Pons (tissue), 1 donor: ENCODE measurements around the gene SCN3B.

Source experiments
- DNase-seq: peaks from one replicate; pipeline ENCODE4 v3.0.0-alpha.2; 2016; ENCODE audit warnings: low spot score

Gene SCN3B

DNA sequence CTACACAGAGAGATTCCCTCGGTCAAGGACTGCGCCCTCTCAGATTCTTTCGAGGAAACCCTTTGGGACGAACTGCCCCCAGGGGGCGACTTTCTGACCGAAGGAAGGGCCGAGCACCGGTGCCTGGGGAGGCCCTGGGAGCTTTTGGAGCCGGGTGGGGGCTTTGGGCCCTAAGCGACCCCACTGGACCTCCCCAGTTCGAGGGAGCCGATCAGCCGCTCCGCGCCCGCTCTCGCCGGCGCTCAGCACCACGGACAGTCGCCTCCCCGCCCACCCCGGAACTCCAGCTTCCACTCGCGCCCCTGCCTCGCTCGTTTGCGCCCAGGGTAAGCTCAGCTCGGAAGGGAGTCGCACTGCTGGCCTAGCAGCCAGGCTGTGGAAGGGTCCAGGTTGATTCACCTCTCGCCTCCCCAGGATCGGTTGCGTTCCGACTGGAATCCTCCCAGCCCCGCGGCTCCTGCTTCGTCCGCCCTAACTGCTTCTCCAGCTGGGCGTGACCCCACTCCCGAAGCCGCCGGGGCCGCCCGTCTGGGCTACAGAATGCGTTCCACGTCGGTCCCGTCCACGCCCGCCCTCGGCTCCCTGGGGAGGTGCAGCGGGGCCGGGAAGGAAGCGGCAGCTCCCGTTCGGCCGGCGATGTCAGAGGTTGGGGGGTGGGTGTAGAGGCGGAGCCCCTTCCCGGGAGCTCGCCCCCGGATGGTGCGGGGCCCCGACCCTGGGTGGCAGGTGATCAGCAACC is 428 bp downstream of the SCN3B start:
- DNase-seq = no peak

DNA sequence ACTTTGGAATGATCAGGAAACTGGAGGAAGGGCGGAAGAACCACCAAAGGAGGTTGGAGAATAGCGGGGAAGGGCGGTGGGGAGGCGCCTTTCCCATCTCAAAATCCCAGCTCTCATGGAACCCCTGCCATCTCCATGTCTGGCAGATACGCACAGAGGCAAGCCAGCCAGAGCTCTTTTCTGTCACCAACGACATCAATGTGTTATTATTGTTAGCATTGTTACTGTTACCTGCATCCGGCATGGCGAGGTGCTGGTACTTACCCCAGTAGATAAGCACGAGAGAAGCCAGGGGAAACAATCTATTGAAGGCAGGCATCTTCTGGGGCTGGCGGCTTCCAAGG is 969 bp downstream of the SCN3B start:
- no peak for DNase-seq

GRCh38 chr11:123652599-123652998 is 1.8 kb downstream of the SCN3B start:
- DNase-seq = no peak

- DNase-seq = no peak
Measured at GRCh38 chr11:123650901-123651300, 3.5 kb downstream of the SCN3B start.

GRCh38 chr11:123645286-123645975 is 9.0 kb downstream of the SCN3B start:
- DNase-seq = no peak

GRCh38 chr11:123642435-123642834 is 12.0 kb downstream of the SCN3B start:
- DNase-seq = no peak

- DNase-seq = no peak
Measured at GRCh38 chr11:123641495-123641840, 13.0 kb downstream of the SCN3B start.

DNA sequence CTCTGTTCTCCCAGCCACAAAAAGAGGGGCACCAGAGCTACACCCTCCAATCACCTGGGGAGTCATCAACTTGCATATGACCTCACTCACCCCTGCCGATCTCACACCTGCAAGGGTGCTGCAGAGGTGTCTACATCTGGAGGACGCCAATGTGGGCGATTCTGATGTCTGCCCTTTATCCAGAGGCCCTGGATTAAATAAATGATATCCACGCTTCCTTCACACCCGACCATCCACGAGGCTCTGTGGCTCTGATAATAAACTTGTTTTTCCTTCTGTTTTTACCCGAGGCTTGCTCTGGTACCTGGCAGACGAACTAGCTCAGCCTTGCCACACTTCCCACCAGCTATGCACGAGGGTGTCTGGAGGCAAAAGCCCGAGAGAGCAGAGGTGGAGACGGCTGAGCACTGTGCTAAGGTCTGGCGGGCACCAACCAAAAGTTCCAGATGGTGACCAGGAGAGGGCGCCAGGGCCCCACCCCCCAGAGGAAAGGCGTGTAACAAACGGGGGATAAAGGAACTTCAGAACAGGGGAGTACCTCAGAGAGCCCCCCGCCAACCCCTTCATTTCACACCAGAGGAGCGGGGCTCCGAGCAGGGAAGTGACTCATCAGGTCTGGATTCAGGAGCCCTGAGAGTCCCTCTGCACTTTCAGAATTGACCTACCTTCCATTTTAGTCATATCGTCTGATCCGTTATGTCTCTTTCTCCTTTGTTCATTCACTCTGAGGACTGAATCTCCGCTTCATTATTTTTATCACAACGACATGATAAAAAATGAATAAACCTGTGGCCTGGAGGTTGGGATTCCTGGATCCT is 13.5 kb downstream of the SCN3B start:
- DNase-seq = peak; percentile 23

DNA sequence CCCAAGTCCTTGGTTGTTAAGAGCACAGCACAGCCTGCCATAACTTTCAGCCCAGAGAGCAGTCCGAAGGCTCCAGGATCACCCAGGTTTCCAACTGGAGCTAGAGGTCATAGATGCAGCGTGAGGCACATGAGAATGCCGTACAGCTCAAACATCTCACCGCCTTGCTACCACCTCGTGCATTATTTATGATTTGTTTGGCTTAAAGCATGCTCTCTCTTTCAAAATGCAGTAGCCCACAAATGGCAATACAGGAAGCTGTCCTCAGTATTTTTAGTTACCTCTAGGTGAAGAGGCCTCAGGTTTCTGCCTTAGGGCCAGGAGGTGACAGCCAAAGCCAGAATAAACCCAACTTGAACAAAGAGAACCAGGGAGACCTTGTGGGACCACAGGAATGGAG is 14.4 kb downstream of the SCN3B start:
- no peak for DNase-seq

DNA sequence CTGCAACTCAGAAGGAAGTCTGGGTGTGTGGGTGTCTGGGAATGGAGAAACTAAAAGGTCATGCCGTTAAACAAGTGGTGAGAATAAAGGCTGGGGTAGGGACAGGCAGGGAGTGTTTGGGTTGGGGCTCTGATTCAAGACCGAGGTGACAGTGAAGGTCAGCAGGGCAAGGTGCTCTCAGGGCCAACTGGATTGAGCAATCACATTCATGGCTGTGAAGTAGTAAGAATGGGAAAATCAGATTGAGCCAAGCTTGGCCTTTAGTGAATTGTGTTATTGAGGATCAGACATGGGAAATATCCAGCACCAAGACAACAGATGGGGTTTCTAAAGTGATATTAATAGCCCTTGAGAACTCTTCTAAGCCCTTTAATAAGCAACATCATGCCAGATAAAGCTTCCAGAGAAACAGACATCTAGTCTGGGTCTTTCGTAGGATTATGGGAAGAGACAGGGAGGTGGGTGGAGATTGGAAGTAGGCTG is 24.3 kb downstream of the SCN3B start:
- DNase-seq = no peak

GRCh38 chr11:123628936-123629683 is 25.3 kb downstream of the SCN3B start:
- DNase-seq = no peak

GRCh38 chr11:123624974-123625373 is 29.4 kb downstream of the SCN3B start:
- DNase-seq = no peak

DNA sequence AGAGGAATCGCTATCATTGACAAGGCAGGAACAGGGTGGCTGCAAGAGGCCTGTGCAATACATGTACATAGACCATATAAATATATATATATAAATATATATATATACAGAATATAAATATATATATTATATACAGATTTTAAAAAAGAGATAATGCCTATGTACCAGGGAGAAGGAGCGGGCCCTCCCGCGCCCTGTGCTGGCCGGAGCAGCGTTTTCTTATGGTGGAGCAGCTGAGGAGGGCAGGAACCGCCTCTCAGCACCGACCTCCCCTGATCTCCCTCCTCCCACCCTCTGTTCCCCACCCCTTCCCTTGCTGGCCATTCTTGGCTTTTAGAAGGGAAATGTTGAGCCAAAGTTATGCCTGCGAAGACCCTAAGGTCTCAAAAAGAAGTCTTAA is 31.8 kb downstream of the SCN3B start:
- DNase-seq = no peak

GRCh38 chr11:123616505-123617198 is 37.8 kb downstream of the SCN3B start:
- peak; percentile 25 for DNase-seq

- DNase-seq = no peak
Measured at GRCh38 chr11:123611698-123612097, 42.7 kb downstream of the SCN3B start.

DNA sequence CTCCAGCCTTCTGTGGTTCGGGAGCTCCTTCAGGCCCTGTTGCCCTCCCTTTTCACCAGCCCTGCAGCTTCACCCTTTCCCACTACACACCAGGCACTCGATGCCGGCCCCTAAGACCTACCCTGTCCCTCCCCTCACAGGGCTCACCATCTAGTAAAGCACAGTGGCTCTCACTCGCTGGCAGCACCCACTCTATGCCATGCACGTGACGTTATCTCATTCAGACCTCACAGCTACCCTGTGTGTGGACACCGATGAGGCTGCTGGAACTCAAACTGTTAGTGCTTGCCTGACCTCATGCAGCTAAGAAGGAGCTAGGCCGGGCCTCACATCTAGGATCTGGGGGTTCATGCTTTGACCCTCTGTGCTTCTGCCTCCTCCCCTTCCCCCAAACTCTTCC is 45.5 kb downstream of the SCN3B start:
- DNase-seq = no peak

GRCh38 chr11:123608371-123608770 is 46.1 kb downstream of the SCN3B start:
- DNase-seq = no peak

DNA sequence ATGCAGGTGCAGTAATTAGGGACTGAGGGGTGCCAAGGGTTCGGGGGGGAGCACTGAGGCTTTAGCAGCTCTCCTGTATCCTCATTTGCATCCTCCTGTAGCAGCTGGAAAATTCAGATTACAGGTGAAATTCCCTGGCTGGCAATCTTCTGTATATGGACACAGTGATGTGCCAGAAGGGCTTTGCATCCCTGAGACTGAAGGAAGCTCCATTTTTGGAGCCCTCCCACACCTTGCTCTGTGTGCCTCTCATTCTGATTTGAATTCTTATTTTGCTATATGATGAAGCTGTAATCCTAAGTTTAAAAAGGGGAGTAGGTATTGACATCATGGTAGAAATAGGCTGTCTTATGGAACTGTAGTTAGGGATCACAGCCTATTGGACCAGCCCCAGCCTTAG is 46.6 kb downstream of the SCN3B start:
- no peak for DNase-seq

- DNase-seq = no peak
Measured at GRCh38 chr11:123603666-123604065, 50.8 kb downstream of the SCN3B start.

- DNase-seq = no peak
Measured at GRCh38 chr11:123601743-123602142, 52.7 kb downstream of the SCN3B start.

- no peak for DNase-seq
Measured at GRCh38 chr11:123601136-123601535, 53.3 kb downstream of the SCN3B start.

GRCh38 chr11:123597859-123598258 is 56.6 kb downstream of the SCN3B start:
- DNase-seq = no peak
